Sigmoid colon (tissue), 7 donors: ENCODE measurements around the gene RNF144B. TPM values are rescaled to one million over a fixed set of nuclear protein-coding genes. Genes with fewer than 3 reads are reported as not detected.

Experiments used
- DNase-seq: peaks from one replicate; pipeline ENCODE4 v3.0.0-alpha.2; 2019
- H3K27ac ChIP-seq, 4 donors: fragments of 200-600 bp; sonication (generic); one replicate each; pipeline ENCODE4 v1.5.1; 2016 to 2019; ENCODE audit warnings: mild to moderate bottlenecking in 1 of 4
- H3K27me3 ChIP-seq, 3 donors: fragments of 200-600 bp; sonication (generic); one replicate each; pipeline ENCODE4 v1.5.1; 2019; ENCODE audit warnings: mild to moderate bottlenecking in 1 of 3
- H3K36me3 ChIP-seq, 4 donors: fragments of 200-600 bp; sonication (generic); one replicate each; pipeline ENCODE4 v1.5.1; 2016 to 2019
- H3K4me1 ChIP-seq, 4 donors: fragments of 200-600 bp; sonication (generic); one replicate each; pipeline ENCODE4 v1.5.1; 2017 to 2019
- H3K4me3 ChIP-seq, 4 donors: fragments of 200-600 bp; sonication (generic); one replicate each; pipeline ENCODE4 v1.5.1; 2017 to 2019; ENCODE audit warnings: mild to moderate bottlenecking in 2 of 4, moderate library complexity in 1 of 4
- H3K9me3 ChIP-seq, 4 donors: fragments of 200-600 bp in 3 of 4; sonication (generic) in 3 of 4; one replicate each; pipeline versions ENCODE4 v1.5.1 to v1.6.1; 2013 to 2019
- EP300 ChIP-seq, 4 donors: sonication (generic); formaldehyde crosslinking; IDR thresholded peaks; one replicate each; pipeline ENCODE4 v1.6.1; 2017; ENCODE audit warnings: antibody characterized with exemption in 4 of 4
- POLR2A ChIP-seq, 2 donors: fragments of 450-650 bp; IDR thresholded peaks; one replicate each; pipeline ENCODE4 v1.6.1; 2016; ENCODE audit warnings: antibody characterized with exemption in 2 of 2, mild to moderate bottlenecking in 2 of 2, moderate library complexity in 2 of 2
- POLR2AphosphoS5 ChIP-seq, 4 donors: sonication (generic); formaldehyde crosslinking; IDR thresholded peaks; one replicate each; pipeline ENCODE4 v1.6.1; 2017; ENCODE audit warnings: antibody characterized with exemption in 4 of 4
- WGBS, 2 donors: extraction: QIAGEN DNeasy Blood & Tissue Kit; methylation state at CpG; one replicate each; pipeline ENCODE4 v1.1.7; 2013; 5-methylcytosine and 5-hydroxymethylcytosine counted together
- intact Hi-C: fragments of 100-400 bp; cut with DNase I; formaldehyde crosslinking; loops from one replicate; pipeline ENCODE4 v1.15.1; 2023
- polyA plus RNA-seq, 3 donors: library from polyadenylated mRNA; stranded (reverse); fragments of 200-250 nt; gene quantifications; one replicate each; pipeline ENCODE4 v1.2.3, GENCODE V29; 2013
- total RNA-seq, 4 donors: library from RNA; depleted of rRNA; stranded (reverse); fragments of >200 nt; gene quantifications; one replicate each; pipeline ENCODE4 v1.1.0, GENCODE V29; 2016
- TF ChIP-seq, protein P1 (sequence below), 4 experiments: fragments of 450-650 bp in 3 of 4; fragments of 200-600 bp in 1 of 4; IDR thresholded peaks; one replicate each; pipeline ENCODE4 v1.5.1; 2016 to 2019; ENCODE audit warnings: antibody characterized with exemption in 4 of 4, mild to moderate bottlenecking in 3 of 4, moderate library complexity in 2 of 4
- donor health status: healthy with polysubstance abuse.
- donor health status: Bipolar disorder and iron deficiency.
- donor health status: healthy.

RNF144B gene
- total and polyA plus RNA-seq, 7 donors, result 1.2 to 14.8 (median 4.6) TPM

DNA sequence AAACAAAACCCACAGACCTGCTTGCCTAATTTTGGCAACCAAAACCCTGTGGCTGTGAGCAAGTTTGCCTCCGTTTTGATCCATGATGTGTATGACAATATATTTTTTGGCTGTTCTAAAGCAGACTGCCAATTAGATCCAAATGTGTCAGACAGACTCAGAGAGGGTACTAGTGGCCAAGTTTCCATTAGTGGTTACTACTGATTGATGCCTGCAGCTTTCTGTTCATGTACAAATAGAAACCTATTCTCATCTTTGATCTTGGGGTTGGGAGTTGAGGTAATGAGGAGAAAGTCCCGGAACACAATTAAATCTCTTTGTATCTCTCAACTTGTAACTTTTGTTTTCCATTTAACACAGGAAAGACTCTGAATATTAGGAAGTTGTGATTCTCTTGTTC is 100.9 kb downstream of the RNF144B start:
- no peaks in the 10 kb centered on the region for H3K27me3 ChIP-seq
- no peak for TF ChIP-seq POLR2A (IDR thresholded peaks at IDR 0.05)
- TF ChIP-seq, protein P1, sequence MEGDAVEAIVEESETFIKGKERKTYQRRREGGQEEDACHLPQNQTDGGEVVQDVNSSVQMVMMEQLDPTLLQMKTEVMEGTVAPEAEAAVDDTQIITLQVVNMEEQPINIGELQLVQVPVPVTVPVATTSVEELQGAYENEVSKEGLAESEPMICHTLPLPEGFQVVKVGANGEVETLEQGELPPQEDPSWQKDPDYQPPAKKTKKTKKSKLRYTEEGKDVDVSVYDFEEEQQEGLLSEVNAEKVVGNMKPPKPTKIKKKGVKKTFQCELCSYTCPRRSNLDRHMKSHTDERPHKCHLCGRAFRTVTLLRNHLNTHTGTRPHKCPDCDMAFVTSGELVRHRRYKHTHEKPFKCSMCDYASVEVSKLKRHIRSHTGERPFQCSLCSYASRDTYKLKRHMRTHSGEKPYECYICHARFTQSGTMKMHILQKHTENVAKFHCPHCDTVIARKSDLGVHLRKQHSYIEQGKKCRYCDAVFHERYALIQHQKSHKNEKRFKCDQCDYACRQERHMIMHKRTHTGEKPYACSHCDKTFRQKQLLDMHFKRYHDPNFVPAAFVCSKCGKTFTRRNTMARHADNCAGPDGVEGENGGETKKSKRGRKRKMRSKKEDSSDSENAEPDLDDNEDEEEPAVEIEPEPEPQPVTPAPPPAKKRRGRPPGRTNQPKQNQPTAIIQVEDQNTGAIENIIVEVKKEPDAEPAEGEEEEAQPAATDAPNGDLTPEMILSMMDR (IDR thresholded peaks at IDR 0.05), result no peak
- TF ChIP-seq EP300 (IDR thresholded peaks at IDR 0.05), result no peak
- no peak for TF ChIP-seq POLR2AphosphoS5 (IDR thresholded peaks at IDR 0.05)
- no peak for DNase-seq
- no peak overlapping the region for H3K27ac ChIP-seq
- intact Hi-C loops, result no loop called here
- 89 to 91% methylated on average over 2 of the region's 2 CpGs for WGBS, 2 donors
- no peaks in the 10 kb centered on the region for H3K36me3 ChIP-seq
- no peaks in the 10 kb centered on the region for H3K9me3 ChIP-seq
- H3K4me3 ChIP-seq, result no peak overlapping the region
- no peaks in the 10 kb centered on the region for H3K4me1 ChIP-seq

GRCh38 chr6:18488526-18489270 is 101.5 kb downstream of the RNF144B start:
- intact Hi-C loops, result no loop called here
- no peak for TF ChIP-seq EP300 (IDR thresholded peaks at IDR 0.05)
- TF ChIP-seq POLR2AphosphoS5 (IDR thresholded peaks at IDR 0.05), result no peak
- TF ChIP-seq, protein P1 (IDR thresholded peaks at IDR 0.05), result no peak
- TF ChIP-seq POLR2A (IDR thresholded peaks at IDR 0.05), result no peak
- no peaks in the 10 kb centered on the region for H3K4me1 ChIP-seq

DNA sequence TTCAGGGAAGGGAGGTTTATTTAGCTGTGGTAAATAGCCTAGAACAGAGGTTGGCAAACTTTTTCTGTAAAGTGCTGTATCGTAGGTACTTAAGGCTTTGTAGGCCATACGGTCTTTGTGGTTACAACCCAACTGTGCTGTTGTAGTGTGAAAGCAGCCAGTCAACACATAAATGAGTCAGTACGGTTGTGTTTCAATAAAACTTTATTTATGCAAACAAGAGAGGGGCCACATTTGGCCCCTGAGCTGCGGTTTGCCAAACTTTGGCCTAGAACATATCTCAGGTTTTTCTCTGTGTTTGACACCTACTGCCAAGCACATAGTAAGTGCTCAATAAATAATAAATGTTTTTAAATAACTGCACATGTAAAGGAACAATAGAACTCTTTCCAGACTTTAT is 102.2 kb downstream of the RNF144B start:
- H3K27ac ChIP-seq, result no peak overlapping the region
- H3K4me1 ChIP-seq, result no peaks in the 10 kb centered on the region
- DNase-seq, result no peak
- no peak for TF ChIP-seq EP300 (IDR thresholded peaks at IDR 0.05)
- TF ChIP-seq POLR2AphosphoS5 (IDR thresholded peaks at IDR 0.05), result no peak
- TF ChIP-seq, protein P1 (IDR thresholded peaks at IDR 0.05), result no peak
- TF ChIP-seq POLR2A (IDR thresholded peaks at IDR 0.05), result no peak
- 73 to 93% methylated on average over 4 of the region's 4 CpGs for WGBS, 2 donors
- no peaks in the 10 kb centered on the region for H3K27me3 ChIP-seq
- no peaks in the 10 kb centered on the region for H3K9me3 ChIP-seq
- no peaks in the 10 kb centered on the region for H3K36me3 ChIP-seq
- intact Hi-C loops, result no loop called here
- no peak overlapping the region for H3K4me3 ChIP-seq

More at GRCh38 chr6:18488526-18489270, 101.5 kb downstream of the RNF144B start:
- H3K9me3 ChIP-seq, result no peaks in the 10 kb centered on the region
- 84 to 92% methylated on average over 5 of the region's 5 CpGs for WGBS, 2 donors
- H3K4me3 ChIP-seq, result no peak overlapping the region
- no peaks in the 10 kb centered on the region for H3K36me3 ChIP-seq
- no peak for DNase-seq
- no peaks in the 10 kb centered on the region for H3K27me3 ChIP-seq
- H3K27ac ChIP-seq, result no peak overlapping the region

GRCh38 chr6:18491308-18492045 is 104.3 kb downstream of the RNF144B start:
- WGBS, 2 donors, result 88 to 94% methylated on average over 11 of the region's 11 CpGs
- no peaks in the 10 kb centered on the region for H3K4me1 ChIP-seq
- H3K4me3 ChIP-seq, result no peak overlapping the region
- no peak for DNase-seq
- no peaks in the 10 kb centered on the region for H3K27me3 ChIP-seq
- intact Hi-C loops, result no loop called here
- no peak for TF ChIP-seq POLR2A (IDR thresholded peaks at IDR 0.05)
- TF ChIP-seq POLR2AphosphoS5 (IDR thresholded peaks at IDR 0.05), result no peak
- no peak for TF ChIP-seq EP300 (IDR thresholded peaks at IDR 0.05)
- no peaks in the 10 kb centered on the region for H3K36me3 ChIP-seq
- H3K9me3 ChIP-seq, result no peaks in the 10 kb centered on the region
- no peak overlapping the region for H3K27ac ChIP-seq

- TF ChIP-seq, protein P1 (IDR thresholded peaks at IDR 0.05), result no peak
- 61 to 78% methylated on average over 2 of the region's 2 CpGs for whole genome bisulfite sequencing, 2 donors
- Histone ChIP-seq H3K9me3 (no peaks in the 10 kb centered on the region), H3K4me3 (no peak overlapping the region), H3K36me3 (no peaks in the 10 kb centered on the region), H3K27ac (no peak overlapping the region), H3K27me3 (no peaks in the 10 kb centered on the region), H3K4me1 (no peaks in the 10 kb centered on the region)
- intact Hi-C loops, result no loop called here
- DNase-seq, result no peak
These were observed 105.8 kb downstream of the RNF144B start for GRCh38 chr6:18492972-18493371.
